ENCODE measurements around the gene TAF6L.
A peak's percentile ranks its signal among the peaks of the same experiment; 100 is the strongest.
"Not testable (repeated sequence)": the region's sequence is repeated elsewhere in the genome, so short reads cannot be mapped to it uniquely, and the experiment has no call there.

The TAF6L gene

DNA sequence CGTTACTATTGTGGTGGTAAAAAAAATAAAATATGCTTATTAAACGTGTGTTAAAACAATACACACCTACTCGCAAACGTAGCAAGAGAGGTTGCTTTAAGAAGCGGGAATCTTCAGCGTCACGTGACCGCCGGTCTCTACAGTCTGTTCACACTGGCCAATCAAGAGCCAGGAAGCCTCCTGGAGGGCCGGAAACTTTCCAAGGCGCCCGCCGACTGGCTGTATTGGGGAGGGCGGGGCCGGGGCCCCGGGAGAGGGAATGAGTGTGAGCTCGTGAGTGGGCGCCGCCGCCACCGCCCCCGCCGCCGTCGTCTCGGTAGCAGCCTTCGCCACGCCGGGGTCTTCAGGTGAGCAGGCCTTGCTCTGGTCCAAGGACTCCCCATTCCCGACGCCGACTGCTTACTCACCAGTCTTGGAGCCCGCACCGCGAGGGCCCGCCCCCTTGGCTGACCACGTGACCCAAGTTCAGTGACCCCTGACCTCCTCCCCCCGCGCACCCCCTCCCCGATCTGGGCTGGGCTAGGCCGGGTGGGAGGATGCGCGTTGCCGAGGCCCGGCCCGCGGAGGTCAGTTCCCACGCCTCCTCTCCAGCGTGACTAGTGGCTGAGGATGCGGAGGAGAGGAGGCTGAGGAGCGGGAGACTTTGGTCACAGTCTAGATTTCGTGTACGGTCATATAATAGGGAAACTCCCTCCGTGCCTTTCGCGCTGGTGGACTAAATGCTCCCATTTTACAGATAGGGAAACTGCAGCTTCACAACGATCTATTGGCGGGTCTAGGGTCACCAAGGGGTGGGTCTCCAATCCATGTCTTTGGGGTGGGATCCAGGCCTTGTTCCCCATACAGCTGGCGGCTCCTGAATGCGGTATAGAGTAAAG is at the start of gene TAF6L:
Gene TAF6L, plus strand, starts transcription at position 253 of the 878 bp plus-strand sequence. CDS start 4,388 bp downstream, outside the sequence.
- peak; percentile 88 for DNase-seq

- no peak for DNase-seq
These were observed 49.2 kb upstream of the TAF6L start for GRCh38 chr11:62721994-62722393.

DNA sequence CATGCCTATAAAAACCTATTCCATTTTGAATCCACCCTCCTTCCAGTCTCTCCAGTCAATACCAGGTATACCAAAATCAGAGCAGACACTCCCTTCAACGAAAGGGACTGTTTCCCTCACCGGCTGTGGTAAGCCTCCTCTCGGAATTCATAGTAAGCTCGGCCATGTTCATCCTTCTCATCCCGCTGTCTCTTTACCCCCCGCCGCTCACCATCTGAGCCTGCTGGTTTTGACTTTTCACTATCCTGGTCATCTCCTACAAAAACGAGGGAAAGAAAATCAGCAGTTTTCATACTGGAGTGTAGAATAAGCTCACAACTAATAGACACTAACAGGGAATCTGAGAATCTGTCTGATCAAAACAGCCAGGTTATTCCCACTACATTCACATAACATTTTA is 47.0 kb upstream of the TAF6L start:
- no peak for DNase-seq

GRCh38 chr11:62725646-62726045 is 45.5 kb upstream of the TAF6L start:
- no peak for DNase-seq

DNA sequence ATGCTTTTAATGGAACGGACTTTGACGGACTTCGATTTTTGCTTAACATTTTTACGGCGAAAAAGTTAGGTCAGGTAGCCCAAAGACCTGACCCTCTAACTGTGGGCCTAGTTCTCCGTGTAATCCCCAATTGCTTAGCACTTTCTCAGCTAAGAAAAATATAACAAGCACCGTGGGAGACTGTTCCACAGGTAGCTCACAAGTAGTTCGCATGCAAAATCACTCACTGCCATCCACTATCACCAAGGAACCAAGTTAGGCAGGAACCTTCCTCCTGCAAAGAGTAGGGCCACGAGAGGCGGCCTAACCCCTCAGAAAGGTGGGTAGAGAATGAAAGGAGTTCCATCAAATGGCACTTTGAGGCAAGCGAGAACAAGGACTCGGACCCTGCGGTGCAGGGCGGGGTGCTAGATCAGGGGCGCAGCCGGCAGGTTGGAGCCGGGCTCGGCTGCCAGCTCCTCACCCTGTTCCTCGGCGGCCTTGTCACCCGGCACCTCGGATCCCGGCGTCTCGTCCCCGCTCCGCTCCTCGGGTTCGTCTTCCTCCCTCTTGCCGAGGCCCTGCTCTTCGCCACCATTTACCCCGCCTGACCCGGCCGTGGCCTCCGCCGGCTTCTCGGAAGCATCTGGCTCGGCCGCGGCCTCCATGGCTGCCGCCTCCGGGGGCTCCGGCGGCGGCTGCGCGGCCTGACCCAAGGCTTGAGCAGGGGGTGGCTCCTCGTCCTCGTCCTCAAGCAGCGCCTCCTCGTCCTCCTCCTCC is 44.9 kb upstream of the TAF6L start:
- no peak for DNase-seq

- DNase-seq: no peak
These were observed 44.4 kb upstream of the TAF6L start for GRCh38 chr11:62726915-62727164.

GRCh38 chr11:62727165-62727871 is 43.9 kb upstream of the TAF6L start, which contains the start of gene HNRNPUL2:
TSS of gene HNRNPUL2 (minus strand) at chr11:62727457. CDS start at chr11:62727156, 301 bp downstream.
- peak; percentile 97 for DNase-seq

DNA sequence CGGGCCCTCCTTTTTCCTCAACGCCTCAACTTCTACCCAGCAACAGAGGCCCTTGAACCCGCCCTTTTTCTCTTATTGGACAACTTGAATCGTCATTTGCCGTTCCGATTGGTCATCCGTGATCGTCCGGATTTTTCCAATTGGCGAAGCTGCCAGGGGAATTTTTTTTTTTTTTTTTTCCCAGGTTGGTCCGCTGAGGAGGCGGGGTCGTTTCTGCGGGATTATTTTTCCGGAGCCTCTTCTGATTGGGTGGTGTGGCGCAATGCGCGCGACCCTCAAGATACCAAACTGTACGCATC is 43.4 kb upstream of the TAF6L start:
- DNase-seq: peak; percentile 92

GRCh38 chr11:62728171-62728988 is 42.8 kb upstream of the TAF6L start, which contains the start of gene TTC9C:
TSS of gene TTC9C (plus strand) at chr11:62728486. CDS start at chr11:62728849, 363 bp downstream.
- peak; percentile 68 for DNase-seq

DNA sequence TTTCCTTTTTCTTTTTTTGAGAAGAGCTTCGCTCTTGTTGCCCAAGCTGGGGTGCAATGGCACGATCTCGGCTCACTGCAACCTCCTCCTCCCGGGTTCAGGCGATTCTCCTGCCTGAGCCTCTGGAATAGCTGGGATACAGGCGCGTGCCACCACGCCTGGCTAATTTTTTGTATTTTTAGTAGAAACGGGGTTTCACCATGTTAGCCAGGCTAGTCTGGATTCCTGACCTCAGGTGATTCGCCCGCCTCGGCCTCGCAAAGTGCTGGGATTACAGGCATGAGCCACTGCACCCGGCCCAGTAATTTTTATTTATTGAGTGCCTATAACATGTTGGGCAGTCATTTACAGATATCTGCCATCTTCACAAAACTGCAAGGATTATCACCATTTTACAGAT is 41.1 kb upstream of the TAF6L start:
- not testable (repeated sequence) for DNase-seq

DNA sequence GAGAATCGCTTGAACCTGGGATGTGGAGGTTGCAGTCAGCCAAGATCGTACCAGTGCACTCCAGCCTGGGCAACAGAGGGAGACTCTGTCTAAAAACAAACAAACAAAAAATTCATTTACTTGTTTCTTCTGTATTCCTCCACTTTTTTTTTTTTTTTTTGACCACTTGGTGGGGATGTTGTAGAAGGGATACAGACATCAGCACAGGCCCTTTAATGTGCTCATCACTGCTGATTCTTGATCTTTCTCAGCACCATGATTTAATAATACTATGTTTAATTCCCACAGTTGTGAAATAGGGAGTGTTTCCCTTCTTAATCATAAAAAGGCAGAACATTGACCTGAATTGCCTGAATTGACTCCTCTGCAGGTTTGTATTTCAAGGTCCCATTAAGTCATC is 38.4 kb upstream of the TAF6L start:
- DNase-seq: no peak

DNA sequence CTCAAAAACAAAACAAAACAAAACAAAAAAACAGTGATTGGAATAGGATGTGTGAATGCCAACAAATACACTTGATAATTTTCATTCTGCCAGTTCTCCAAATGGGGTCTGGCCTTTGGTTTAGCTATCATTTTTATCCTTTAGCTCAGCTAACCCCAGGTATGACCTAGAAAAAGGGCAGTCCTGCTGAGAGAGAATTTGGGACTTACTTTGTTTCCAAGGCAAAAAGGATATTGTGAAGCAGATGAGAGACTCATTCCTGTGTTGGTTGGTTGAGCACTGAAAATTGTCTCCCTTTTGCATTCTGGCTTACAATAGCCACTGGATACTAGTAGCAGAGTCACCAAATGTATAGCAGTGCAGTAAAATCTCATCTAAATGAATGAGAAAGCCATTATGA is 34.0 kb upstream of the TAF6L start:
- no peak for DNase-seq

DNA sequence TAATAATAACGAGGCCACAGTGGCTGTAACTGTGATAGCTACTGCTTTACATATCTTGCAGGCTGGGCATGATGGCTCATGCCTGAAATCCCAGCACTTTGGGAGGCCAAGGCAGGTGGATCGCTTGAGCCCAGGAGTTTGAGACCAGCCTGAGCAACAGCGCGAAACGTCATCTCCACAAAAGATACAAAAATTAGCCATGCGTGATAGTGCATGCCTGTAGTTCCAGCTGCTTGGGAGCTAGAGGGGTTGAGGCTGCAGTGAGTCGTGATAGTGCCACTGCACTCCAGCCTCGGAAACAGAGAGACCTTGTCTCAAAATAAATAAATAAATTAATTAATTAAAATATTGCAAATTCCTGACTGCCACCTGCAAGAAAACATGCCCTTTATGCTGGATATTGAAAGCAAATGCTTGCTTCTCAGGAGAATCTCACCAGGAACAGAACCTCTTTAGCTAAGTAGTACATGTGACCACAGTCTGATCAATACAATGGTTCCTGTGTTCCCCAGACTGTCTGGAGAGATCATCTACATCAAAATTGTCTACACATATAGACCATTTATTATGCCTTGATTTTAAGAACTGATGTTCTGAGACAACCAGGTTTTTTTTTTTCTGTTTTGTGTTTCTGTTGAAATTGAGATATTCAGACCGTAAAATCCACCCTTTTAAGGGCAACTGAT is 23.6 kb upstream of the TAF6L start:
- no peak for DNase-seq

DNA sequence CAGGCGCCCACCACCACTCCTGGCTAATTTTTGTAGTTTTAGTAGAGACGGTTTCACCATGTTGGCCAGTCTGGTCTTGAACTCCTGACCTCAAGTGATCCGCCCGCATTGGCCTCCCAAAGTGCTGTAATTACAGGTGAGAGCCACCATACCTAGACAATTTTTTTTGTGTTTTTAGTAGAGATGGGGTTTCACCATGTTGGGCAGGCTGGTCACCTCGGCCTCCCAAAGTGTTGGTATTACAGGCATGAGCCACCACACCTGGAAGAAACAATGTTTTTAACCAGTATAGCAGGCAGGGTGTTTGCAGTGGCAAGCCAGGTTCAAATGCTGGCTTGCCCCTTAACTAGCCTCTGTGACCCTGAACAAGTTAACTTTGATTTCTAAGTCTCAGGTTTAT is 21.3 kb upstream of the TAF6L start:
- not testable (repeated sequence) for DNase-seq

DNA sequence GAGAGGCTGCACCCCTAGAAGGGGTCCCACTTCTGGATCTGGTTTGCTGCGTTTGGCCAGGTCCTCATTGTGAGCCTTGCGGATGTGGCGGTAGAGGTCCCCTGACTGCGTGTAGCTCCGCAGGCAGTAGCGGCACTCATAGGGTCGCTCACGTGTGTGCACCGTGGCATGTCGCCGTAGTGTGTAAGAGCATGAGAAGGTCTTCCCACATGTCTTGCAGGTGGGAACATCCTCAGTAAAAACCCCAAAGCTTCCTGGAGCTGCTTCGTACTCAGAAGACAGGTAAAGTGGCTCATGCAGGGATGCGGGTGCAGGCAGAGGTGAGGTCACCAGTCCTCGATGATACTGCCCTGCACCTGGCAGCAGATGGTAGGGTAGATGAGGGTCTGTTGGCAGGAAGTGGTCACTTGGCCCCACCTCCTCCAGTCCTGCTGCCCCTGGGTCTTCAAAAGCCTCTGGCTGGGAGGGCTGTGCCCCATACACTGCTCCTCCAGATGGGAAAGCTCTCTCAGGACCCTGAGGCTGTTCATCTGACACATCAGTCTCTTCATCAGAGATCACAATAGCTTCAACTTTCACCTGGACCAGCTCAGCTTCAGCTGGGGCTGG is 18.9 kb upstream of the TAF6L start:
- no peak for DNase-seq

DNA sequence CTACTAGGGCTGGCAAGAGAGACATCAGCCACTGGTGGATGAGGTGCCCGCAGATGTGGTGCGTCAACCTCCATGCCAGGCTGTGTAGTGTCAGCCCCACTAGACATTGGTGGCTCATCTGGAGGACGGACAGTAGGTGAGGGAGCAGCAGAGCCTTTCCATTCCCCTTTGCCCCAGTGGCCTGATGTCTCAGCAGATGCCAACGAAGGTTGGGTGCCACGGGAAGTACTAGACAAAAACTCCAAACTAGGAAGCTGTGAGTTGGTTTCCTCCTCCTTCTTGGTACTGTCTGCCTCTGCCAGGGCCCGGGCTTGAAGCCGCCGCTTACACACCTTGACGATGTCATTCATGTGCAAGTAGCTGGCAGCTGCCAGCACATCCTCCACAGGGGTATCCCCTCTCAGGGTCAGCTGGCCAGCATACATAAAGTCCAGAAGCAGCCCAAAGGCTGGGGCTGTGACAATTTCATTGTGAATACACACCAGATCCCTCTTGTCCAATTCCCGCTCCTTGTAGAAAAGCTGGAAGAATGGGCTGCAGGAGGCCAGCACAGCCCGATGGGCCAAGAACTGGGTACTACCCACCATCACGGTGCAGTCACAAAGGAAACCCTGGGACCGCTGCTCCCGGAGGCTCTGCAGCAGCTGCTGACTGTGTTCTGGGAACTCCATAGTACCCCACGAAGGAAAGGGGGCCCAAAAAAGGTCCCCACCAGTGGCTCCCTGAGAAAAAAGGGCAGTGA is 18.0 kb upstream of the TAF6L start:
- no peak for DNase-seq

DNA sequence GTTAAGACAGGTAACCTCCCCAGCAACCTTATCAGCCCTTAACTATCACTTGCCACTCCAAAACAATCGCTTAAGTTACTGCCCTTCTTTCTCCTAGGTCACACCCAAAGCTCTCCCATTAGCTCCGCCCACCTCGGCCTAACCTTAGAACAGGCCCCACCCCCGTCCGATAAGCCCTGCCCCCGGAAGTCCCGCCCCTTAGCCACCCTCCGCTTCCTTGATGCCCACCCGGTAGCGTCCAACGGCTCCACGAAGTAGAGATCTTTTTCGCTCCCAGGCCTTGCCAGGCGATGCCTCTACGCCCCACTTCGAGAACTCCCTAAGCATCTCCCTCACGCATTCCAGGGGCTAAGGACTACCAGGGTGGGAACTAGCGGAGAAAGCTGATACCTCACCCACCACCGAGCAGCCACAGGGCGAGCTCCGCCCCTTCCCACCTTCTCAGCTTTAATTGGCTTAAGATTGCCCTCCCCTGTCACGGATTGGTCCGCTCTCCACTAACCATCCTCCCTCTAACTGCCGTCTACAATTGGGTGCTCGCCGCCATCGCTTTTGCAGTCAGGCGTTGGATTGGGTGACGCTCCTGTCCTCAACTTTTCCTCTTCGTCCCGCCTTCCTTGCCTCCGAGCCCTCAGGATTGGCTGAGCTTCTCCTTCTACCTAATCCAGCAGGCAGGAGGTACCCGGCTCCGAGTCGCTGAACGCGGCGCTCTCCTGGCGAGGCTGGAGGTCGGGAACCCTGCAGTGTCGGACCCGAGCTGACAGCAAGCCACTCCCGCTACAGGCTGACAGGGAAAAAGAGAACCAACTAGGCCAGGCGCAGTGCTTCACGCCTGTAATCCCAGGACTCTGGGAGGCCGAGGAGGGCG is 17.2 kb upstream of the TAF6L start, which contains the start of gene ZBTB3:
Gene ZBTB3, minus strand, starts transcription at position 425 of the 868 bp plus-strand sequence. CDS start 496 bp downstream, outside the sequence.
- DNase-seq: peak; percentile 99

DNA sequence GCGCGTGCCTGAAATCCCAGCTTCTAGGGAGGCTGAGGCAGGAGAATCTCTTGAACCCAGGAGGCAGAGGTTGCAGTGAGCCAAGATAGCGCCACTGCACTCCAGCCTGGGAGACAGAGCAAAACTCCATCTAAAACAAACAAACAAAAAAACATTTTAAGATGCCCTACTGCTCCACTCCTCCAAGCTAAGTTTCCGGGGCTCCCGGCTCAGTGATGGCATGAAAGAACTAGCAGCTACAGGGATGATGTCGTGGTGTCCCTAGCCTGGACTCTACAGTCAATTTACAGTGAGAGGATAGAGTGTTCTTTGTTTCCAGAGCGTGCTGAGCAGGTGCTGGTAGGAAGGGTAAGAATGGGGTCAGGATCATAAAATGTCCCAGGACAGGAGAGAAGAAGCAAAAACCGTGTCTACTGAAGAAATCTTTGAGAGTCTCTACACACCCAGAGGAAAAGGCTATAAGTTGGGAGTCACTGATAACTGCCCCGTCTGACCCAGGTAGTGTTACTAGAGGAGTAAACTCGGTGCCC is 16.0 kb upstream of the TAF6L start:
- no peak for DNase-seq

All from SHP77 treated with DMSO at 0.1 percent for 48 hours (cell line).